Measurements from ENCODE around the gene GPR179.

Gene GPR179

GRCh38 chr17:38343608-38344419, at the start of gene GPR179:
GPR179 (minus strand) TSS chr17:38343956; CDS start chr17:38343789, 167 bp downstream.
- no peak within 1 kb of the TSS for H3K4me3 ChIP-seq (ENCODE audit: low read length)
- no peak for DNase-seq (ENCODE audit: low read depth)
- no peak for TF ChIP-seq CTCF (conservative IDR thresholded peaks at IDR 0.05; ENCODE audit: low read length)

GRCh38 chr17:38379448-38379847, 35.7 kb upstream of the GPR179 start:
- no peak for DNase-seq (ENCODE audit: low read depth)
- H3K4me3 ChIP-seq (ENCODE audit: low read length): no peak overlapping the region
- TF ChIP-seq CTCF (conservative IDR thresholded peaks at IDR 0.05; ENCODE audit: low read length): no peak

GRCh38 chr17:38369124-38369886, 25.5 kb upstream of the GPR179 start:
- no peak for TF ChIP-seq CTCF (conservative IDR thresholded peaks at IDR 0.05; ENCODE audit: low read length)
- no peak for DNase-seq (ENCODE audit: low read depth)
- no peak overlapping the region for H3K4me3 ChIP-seq (ENCODE audit: low read length)

- H3K4me3 ChIP-seq (ENCODE audit: low read length): no peak overlapping the region
- DNase-seq (ENCODE audit: low read depth): no peak
- TF ChIP-seq CTCF (conservative IDR thresholded peaks at IDR 0.05; ENCODE audit: low read length): no peak
These were observed 21.0 kb upstream of the GPR179 start for GRCh38 chr17:38364741-38365140.

- no peak for DNase-seq (ENCODE audit: low read depth)
- no peak for TF ChIP-seq CTCF (conservative IDR thresholded peaks at IDR 0.05; ENCODE audit: low read length)
- no peak overlapping the region for H3K4me3 ChIP-seq (ENCODE audit: low read length)
These were observed 19.3 kb upstream of the GPR179 start for GRCh38 chr17:38363016-38363415.

- no peak for TF ChIP-seq CTCF (conservative IDR thresholded peaks at IDR 0.05; ENCODE audit: low read length)
- H3K4me3 ChIP-seq (ENCODE audit: low read length): no peak overlapping the region
- DNase-seq (ENCODE audit: low read depth): peak; percentile 45
These were observed 18.1 kb upstream of the GPR179 start for GRCh38 chr17:38361694-38362465.

Measured in AG10803 (cell line).